ENCODE data around the gene SERPINB1.

SERPINB1 gene

DNA sequence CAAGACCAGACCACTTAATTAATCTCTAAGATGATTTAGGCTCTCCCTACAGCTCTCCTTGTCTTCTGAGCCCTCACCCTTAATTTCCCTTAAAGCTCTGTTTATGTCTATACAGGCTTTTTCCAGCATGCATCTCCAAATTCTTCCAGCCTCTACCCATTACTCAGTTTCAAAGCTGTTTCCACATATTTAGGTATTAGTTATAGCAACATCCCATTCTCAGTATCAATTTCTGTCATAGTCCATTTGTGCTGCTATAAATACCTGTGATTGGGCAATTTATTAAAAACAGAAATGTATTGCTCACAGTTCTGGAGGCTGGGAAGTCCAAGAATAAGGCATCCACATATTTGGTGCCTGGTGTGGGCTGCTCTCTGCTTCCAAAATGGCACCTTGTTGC is 2.3 kb upstream of the SERPINB1 start:
- DNase-seq: no peak

- DNase-seq: no peak
Observed at GRCh38 chr6:2843138-2843740, 1.6 kb upstream of the SERPINB1 start.

DNA sequence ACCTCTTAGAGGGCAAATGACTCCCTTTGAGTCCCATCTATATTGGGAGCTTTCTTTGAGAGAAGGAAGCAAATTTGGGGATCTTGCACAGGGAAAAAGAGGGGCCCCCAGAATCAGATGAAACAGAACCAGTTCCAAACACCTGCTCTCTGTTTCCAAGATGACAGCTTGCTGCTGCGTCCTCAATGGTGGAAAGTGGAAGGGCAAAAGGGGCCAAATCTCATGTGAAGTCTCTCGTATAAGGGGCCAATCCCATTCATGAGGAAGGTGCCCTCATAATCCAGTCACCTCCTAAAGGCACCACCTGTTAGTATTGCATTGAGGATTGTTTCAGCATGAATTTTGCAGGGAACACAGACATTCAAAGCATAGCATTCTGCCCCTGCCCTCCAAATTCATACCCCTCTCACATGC is 483 bp upstream of the SERPINB1 start:
- DNase-seq: no peak

DNA sequence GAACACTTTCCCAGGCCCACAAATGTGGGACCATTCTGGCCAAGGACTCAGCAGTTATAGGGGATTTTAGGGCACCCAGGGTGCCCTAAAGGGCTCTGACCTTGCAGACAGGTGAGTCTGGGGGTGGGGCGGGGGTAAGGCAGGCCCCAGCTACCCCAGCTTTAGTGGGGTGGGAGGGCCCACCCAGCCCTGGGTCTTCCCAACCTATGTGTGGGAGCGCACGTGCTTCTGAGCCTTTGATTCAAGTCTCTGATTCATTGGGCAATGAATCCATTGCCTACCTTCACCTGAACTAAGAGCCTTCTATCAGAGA is 958 bp downstream of the SERPINB1 start:
- DNase-seq: no peak

- no peak for DNase-seq
Observed at GRCh38 chr6:2839982-2840748, 1.5 kb downstream of the SERPINB1 start.

DNA sequence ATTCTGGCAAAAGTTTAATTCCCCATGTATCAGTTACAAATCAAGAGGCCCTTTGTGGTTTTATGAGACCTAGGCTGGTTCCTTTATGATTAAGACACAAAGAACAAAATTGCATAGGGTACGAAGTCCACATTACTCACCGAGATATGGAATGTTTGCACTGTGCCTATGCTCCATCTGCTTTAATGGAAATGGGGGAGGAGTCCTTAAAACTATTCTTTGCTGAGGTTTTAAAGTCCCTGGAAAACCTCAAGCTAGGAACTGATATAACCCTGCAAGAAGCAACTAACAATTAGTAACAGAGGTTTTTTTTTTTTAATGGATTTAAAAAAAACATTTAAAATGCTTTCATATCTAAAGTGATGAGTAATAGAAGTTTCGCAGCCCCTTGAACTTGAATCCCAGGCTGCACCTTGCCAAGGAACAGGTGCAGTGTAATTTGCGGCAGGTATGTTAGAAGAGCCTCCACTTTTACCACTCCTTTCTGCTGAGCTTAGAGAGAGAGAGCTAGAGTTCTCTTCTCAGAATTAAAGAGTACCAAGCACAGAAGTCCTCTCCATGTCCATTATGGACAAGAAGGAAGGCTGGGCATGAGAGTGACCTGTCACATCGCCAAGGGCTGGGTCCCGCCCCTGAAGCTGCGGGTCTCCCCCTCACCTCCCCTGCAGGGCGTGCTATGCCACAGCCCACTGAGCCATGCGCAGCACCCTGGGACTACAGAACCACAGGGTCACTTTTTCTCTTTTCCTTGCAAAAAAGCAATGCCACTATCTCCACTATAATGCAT is 2.3 kb downstream of the SERPINB1 start:
- DNase-seq: no peak

GRCh38 chr6:2838251-2838650 is 3.4 kb downstream of the SERPINB1 start:
- no peak for DNase-seq

DNA sequence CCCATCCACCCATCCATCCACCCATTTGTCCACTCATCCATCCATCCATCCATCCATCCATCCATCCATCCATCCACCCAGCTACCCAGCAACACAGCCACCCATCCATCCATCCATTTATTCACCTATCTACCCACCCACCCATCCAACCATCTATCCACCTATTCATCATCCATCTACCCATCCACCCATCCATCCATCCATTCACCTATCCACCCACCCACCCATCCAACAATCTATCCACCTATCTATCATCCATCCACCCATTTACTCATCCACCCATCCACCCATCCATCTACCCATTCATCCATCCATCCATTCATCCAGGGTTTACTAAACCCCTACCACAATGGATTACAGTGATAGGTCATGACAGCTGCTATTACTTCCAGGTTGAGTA is 7.4 kb downstream of the SERPINB1 start:
- no peak for DNase-seq

DNA sequence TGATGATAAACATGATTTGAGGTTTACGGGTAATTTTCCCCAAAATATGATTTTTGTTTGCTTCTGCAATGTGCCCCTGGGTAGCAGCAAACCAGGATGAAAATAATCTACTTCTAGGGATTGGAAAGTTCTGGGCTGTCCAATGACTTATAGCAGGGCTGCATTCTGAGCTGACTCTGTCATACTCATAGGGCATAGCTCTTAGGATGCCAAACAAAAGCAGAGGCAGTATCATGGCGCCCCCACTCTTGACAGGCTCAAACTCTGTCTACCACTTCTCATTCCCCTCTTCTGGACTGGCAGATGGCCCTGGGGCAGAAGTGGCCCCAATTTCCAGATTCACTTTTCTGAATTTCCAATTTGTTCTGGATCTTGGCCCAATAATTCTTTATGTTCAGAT is 10.3 kb downstream of the SERPINB1 start:
- DNase-seq: no peak

DNA sequence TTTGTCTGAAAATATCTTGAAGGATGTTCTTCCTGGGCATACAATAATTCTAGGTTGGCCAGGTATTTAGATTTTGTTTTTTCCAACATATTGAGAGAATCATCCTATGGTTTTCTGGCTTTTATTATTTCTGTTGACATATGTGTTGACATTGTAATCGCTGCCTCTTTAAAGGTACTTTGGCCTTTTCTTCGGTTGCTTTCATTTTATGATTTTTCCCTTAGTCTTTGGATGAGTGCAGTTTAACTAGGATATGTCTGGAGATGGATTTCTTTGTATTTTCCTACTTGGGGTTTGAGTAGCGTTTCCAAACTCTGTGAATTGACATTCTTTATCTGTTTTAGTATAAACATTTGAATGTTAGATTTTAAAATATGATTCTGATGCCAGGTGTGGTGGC is 11.5 kb downstream of the SERPINB1 start:
- no peak for DNase-seq

- no peak for DNase-seq
Observed at GRCh38 chr6:2829253-2829652, 12.4 kb downstream of the SERPINB1 start.

DNA sequence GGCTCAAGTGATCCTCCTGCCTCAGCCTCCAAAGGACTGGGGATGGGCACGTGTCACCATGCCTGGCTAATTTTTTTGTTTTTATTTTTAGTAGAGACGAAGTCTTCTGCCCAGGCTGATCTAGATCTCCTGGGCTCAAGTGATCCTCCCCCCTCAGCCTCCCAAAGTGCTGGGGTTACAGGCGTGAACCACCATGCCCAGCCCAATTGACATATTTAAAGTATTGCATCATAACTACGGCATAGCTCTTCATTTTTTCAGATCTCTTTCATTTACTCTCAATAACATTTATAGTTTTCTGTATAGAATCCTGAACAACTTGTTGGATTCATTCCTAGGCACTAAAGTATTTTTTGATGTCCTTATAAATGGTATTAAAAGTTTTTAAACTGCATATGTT is 13.0 kb downstream of the SERPINB1 start:
- no peak for DNase-seq

DNA sequence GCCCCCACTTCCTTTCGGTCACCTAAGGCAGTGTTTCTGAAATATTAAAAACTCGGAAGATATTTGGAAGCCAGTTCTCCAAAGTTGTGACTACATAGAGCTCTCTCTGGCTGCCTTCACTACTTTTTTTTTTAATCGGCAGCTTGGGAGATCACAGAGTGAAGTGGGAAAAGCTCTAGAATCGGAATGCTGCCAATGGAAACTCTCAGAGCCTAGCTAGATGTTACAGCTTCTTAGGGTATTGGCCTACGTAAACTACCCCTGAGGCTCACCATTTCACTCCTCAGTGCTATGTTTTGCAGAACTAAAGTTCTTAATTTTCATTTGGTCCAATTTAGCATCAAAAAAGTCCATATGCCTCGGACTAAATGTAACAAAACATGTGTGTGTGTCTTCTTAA is 14.5 kb downstream of the SERPINB1 start:
- no peak for DNase-seq

DNA sequence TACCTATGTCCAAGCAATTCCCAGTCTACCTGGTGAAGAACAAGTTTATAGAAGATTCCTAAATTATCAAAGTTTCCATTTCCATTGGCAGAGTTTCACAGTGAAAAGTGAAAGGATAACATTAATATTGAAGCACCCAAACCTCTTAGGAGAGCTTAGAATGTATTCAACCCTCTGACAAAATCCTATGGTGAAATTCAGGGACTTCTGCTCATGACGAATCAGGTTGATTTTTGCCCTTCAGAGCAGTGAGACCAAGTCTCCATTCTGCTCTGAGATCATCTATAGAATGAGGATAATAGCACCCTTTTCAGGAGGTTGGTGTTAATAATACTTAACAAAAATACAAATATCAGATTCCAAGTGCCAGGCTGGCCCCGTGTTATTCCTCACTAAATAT is 15.5 kb downstream of the SERPINB1 start:
- no peak for DNase-seq

DNA sequence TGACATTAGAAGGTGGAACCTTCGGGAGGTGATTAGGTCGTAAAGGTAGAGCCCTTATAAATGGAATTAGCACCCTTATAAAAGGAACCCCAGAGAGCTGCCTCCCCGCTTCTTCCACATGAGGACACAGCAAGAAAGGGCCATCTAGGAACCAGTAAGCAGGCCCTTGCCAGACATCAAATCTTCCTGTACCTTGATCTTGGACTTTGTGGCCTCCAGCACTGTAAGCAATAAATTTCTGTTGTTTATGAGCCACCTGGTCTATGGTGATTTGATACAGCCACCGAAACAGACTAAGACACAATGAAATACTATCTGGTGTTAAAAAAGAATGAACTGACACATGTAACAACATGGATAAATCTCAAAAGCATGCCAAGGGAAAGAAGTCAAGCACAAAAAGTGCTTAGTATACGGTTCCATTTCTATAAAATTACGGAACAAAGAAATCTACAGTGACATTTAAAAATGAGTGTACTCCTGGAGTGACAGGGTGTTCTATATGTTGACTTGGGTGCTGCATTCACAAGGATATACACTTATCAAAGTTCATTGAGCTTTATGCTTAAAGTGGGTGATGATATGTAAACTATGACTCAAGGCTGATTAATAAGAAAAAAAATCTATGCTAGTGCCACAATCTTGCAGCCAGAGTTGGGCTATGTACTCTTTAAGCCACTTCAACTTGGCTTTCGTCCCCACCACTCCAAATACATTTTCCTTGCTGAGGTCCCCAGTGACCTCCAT is 18.4 kb downstream of the SERPINB1 start:
- DNase-seq: no peak

DNA sequence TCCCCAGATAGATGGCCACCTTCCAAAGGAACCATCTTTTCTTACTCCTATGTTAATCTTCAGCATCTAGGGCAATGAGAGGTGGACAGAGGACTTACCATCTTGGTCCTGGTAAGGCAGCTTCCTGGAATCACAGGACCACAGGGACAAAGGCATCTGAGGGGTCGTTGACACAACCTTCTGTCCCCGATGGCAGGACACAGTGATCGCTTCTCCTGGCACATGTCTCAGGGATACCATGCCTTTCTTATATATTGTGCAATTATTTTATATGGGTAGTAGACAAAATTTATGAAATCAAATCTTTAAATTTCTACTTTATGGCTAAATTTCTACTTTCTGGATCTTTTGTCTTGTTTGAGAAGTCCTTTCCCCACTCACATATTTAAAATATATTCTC is 20.1 kb downstream of the SERPINB1 start:
- DNase-seq: no peak

- DNase-seq: no peak
Observed at GRCh38 chr6:2820415-2820814, 21.2 kb downstream of the SERPINB1 start.

DNA sequence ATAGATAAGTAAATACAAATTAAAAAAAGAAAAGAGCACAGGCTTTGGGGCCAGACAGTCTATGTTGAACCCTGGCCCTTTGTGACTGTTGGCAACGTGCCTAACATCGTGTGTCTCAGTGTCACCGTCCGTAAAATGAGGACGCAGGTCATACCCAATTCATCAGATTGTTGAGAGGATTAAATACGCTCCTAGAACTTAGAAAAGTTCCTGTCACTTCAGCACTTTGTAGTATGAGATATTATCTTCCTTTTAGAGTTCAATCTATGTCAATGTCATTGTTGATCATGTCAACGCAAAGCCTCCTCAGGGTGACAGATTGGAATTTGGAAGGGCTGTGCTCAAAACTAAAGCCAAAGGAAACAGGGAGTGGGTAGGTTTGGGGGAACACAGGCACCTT is 21.7 kb downstream of the SERPINB1 start:
- DNase-seq: no peak

GRCh38 chr6:2819115-2819514 is 22.5 kb downstream of the SERPINB1 start:
- no peak for DNase-seq

DNA sequence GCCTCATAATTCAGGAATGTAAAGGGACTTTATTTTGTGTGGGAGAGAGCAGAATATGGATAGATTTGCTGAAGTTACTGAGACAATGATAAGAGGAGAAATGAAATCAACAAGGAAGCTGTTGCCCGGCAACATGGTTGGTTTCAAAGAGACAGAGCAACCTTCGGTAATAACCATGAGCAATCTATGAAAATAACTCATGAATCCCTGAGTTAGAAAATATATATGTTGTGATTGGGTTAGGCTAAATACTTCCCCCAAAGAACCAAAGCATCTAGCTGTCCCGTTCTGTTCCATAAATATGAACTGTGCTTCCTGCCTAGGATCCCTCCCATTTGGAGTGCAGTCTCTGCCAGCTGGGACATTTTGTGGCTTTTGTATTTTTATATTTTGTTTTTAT is 23.1 kb downstream of the SERPINB1 start:
- DNase-seq: no peak

DNA sequence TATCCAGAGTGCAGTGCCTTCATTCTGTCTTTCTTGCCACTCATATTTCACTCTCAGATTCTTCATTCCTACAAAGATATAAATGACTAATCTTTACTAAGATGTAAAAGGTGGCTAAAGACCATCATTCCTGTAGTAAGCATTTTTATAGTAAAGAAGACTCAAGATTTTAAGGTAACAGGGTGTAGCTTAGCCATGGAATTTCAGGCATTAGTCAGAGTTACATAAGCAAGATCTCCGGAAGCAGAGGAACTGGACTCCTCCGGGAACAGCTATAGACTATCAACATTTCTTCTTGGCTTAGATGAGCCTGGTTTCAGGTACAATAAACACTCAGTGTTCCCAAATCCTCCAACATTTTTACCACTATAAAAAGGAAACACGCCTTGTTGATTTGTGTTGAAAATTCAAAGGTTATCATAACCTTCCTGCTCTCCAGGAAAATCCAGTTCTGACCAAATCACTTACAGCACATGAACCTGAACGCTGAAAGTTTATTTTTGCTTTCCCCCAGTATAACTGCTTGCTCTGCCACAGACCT is 23.7 kb downstream of the SERPINB1 start:
- DNase-seq: no peak

DNA sequence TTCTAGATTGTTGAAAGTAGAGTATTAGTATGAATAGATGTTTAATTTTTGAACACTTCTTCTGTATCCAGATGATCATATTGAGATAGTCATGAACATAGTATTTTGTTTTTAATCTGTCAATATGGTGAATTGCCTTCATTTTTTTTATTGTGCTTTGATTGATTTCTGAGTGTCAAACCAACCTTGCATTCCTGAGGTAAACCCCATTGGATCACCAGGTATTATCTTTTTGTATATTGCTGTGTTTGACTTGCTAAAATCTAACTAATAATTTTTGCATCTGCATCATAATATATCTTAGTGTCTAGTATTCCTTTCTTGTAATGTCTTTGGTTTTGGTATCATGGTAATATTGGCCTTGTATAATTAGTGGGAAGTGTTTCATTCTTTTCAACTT is 25.5 kb downstream of the SERPINB1 start:
- DNase-seq: no peak

DNA sequence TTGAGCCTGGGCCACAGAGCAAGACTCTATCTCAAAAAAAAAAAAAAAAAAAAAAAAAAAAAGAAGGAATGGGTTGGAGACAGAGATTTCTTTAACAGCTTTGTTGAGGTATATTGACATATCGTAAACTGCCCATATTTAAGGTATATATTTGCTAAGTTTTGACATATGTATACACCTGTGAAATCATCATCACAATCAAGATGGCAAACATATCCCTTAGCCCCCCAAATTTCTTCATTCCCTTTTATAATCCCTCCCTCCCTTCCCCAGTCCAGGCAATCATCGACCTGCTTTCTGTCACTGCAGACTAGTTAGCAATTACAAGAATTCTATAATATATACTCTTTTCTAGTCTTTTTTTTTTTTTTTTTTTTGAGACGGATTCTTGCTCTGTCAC is 29.0 kb downstream of the SERPINB1 start:
- DNase-seq: no peak
